Chondrocyte (in vitro differentiated cells): ENCODE results near the gene NDUFB10. TPM values are rescaled to one million over a fixed set of nuclear protein-coding genes. Genes with fewer than 3 reads are reported as not detected.

Source experiments
- DNase-seq: peaks from one replicate; pipeline ENCODE4 v3.0.0; 2021; ENCODE audit warnings: mixed read lengths, low spot score
- H3K27ac Mint-ChIP-seq: one replicate; pipeline ENCODE4 v1.8.0; 2021; ENCODE audit warnings: mild to moderate bottlenecking, moderate library complexity, mixed read lengths; ENCODE audit not compliant: unreplicated experiment
- H3K27me3 Mint-ChIP-seq: 2 replicates; pipeline ENCODE4 v1.8.0; 2021; ENCODE audit warnings: low read depth, mixed read lengths
- H3K36me3 Mint-ChIP-seq: 2 replicates; pipeline ENCODE4 v1.8.0; 2021; ENCODE audit warnings: low read depth, mixed read lengths
- H3K4me1 Mint-ChIP-seq: 2 replicates; pipeline ENCODE4 v1.8.0; 2021; ENCODE audit warnings: low read depth, mild to moderate bottlenecking, mixed read lengths
- H3K4me3 Mint-ChIP-seq: one replicate; pipeline ENCODE4 v1.8.0; 2021; ENCODE audit warnings: mild to moderate bottlenecking, moderate library complexity, mixed read lengths; ENCODE audit not compliant: unreplicated experiment
- H3K9me3 Mint-ChIP-seq: 2 replicates; pipeline ENCODE4 v1.8.0; 2021; ENCODE audit warnings: low read depth, mixed read lengths
- total RNA-seq: library from RNA; stranded (reverse); gene quantifications from 3 replicates; pipeline ENCODE4 v1.2.1, GENCODE V29; 2021
- TF ChIP-seq, protein P1 (sequence below): fragments of 200-600 bp; sonication (generic); IDR thresholded peaks from 2 replicates; pipeline ENCODE4 v1.5.0; 2021; ENCODE audit warnings: antibody characterized with exemption, mild to moderate bottlenecking, moderate library complexity

Gene NDUFB10
- total RNA-seq, 1 donor from 2014 or later = 97.9 TPM

DNA sequence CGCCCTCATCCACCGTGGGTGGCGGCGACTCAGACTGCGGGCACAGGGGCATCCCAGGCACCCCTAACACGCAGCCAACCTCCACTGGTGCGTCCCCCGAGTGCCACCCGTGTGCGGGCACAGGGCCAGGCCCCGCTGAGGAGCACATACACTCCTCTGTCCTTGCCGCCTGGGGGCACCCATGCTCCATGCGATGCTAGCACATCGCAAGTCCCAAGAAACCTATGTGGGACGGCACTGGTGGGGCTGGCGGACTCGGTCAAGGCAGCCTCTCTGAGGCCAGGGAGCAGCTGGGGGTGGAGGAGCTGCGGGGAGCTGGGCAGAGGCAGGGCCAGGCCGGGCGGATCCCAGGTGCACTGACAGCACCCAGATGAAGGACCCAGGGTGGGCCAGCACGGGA lies 46.3 kb downstream of the NDUFB10 start:
- Mint-ChIP-seq H3K27ac (no peak overlapping the region), H3K9me3 (no peaks in the 10 kb centered on the region), H3K4me1 (peaks cover 47% of the 10 kb centered on the region), H3K36me3 (peaks cover 6% of the 10 kb centered on the region), H3K4me3 (no peak overlapping the region), H3K27me3 (no peaks in the 10 kb centered on the region)
- no peak for DNase-seq
- TF ChIP-seq, protein P1, sequence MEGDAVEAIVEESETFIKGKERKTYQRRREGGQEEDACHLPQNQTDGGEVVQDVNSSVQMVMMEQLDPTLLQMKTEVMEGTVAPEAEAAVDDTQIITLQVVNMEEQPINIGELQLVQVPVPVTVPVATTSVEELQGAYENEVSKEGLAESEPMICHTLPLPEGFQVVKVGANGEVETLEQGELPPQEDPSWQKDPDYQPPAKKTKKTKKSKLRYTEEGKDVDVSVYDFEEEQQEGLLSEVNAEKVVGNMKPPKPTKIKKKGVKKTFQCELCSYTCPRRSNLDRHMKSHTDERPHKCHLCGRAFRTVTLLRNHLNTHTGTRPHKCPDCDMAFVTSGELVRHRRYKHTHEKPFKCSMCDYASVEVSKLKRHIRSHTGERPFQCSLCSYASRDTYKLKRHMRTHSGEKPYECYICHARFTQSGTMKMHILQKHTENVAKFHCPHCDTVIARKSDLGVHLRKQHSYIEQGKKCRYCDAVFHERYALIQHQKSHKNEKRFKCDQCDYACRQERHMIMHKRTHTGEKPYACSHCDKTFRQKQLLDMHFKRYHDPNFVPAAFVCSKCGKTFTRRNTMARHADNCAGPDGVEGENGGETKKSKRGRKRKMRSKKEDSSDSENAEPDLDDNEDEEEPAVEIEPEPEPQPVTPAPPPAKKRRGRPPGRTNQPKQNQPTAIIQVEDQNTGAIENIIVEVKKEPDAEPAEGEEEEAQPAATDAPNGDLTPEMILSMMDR = no peak

DNA sequence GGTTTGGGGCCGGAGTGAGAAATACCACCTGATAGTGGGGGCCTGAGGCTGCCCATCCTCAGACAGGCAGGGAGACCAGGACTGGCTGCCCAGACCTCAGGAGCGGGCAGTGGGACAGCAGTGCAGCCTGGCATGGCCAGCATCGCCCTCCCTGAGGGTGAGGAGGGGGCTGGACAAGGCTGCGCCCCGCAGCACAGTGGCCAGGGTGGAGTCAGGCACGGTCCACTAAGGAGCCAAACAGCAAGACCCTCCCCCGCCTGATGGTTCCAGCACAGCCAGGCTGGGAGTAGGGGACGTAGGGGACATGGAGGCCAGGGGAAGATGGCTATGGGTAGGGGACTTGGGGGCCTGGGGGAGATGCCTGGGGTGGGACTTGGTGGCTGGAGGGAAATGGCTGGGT lies 47.0 kb downstream of the NDUFB10 start:
- no peaks in the 10 kb centered on the region for H3K27me3 Mint-ChIP-seq
- DNase-seq = no peak
- TF ChIP-seq, protein P1 = no peak
- H3K36me3 Mint-ChIP-seq = peaks cover 4% of the 10 kb centered on the region
- H3K4me3 Mint-ChIP-seq = no peak overlapping the region
- peaks cover 47% of the 10 kb centered on the region for H3K4me1 Mint-ChIP-seq
- H3K27ac Mint-ChIP-seq = peak overlapping the region; percentile 27
- H3K9me3 Mint-ChIP-seq = no peaks in the 10 kb centered on the region

DNA sequence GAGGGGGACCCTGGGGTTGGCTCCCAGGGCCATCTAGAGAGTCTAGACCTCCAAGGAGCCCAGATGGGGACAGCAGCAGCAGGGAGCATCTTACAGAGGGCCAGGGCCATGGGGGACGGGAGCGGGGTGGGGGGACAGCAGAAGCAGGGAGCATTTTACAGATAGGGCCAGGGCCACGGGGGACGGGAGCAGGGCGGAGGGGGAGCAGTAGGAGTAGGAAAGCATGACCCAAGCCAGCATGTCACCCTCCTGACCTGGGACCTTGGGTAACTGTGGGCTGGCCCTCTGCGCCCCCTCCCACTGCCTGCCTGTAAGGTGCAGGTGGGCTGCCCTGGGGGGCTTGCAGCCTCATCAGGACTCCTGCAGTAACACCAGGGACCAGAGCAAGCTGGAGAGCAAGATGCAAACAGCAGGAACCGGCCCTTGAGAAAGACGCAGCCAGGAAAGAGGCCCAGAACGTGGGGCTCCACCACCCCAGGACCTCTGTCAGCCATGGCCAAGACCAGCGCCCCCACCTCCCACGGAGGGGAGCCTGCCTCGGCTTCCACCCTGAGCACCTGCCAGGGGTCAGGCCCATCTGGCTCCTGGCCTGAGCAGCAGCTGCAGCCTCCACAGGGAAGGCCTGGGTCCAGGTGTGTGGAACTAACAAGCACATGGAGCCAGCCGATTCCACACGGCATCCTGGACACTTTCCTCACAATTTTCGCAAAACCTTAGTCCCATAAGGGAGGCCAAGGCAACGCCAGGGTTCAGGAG lies 47.9 kb downstream of the NDUFB10 start:
- DNase-seq = no peak
- peak overlapping the region; percentile 86 for H3K4me3 Mint-ChIP-seq
- peak overlapping the region; percentile 32 for H3K27ac Mint-ChIP-seq
- TF ChIP-seq, protein P1 = no peak
- H3K27me3 Mint-ChIP-seq = no peaks in the 10 kb centered on the region
- H3K4me1 Mint-ChIP-seq = peaks cover 47% of the 10 kb centered on the region
- no peaks in the 10 kb centered on the region for H3K9me3 Mint-ChIP-seq
- peaks cover 2% of the 10 kb centered on the region for H3K36me3 Mint-ChIP-seq

DNA sequence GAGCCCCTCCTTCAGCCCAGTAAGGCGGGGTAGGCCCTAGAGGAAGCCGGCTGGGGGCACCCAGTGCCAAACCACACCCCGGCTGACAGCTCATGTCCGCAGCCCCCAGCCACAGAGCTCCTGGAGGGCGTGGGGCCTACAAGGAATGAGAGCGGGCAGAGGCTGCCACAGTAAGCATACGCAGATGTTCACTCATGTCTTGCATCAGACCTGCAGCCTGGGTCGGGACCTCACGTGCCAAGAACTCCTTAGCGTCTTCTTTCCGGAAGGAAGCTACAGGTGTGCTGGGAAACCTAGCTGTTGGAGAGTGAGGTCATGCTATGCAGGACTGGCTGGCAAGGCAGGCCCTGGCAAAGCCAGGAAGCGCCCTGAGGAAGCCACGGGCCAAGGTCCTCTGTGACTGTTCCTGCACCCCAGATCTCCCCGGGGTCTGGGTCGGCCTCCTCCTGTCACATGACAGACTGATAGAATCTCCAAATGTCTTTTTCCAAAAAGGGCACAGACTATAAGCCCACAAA lies 48.7 kb downstream of the NDUFB10 start:
- DNase-seq = no peak
- H3K4me1 Mint-ChIP-seq = peaks cover 47% of the 10 kb centered on the region
- TF ChIP-seq, protein P1 = no peak
- H3K27ac Mint-ChIP-seq = peak overlapping the region; percentile 90
- no peaks in the 10 kb centered on the region for H3K27me3 Mint-ChIP-seq
- peak overlapping the region; percentile 86 for H3K4me3 Mint-ChIP-seq
- H3K9me3 Mint-ChIP-seq = no peaks in the 10 kb centered on the region
- H3K36me3 Mint-ChIP-seq = no peaks in the 10 kb centered on the region

DNA sequence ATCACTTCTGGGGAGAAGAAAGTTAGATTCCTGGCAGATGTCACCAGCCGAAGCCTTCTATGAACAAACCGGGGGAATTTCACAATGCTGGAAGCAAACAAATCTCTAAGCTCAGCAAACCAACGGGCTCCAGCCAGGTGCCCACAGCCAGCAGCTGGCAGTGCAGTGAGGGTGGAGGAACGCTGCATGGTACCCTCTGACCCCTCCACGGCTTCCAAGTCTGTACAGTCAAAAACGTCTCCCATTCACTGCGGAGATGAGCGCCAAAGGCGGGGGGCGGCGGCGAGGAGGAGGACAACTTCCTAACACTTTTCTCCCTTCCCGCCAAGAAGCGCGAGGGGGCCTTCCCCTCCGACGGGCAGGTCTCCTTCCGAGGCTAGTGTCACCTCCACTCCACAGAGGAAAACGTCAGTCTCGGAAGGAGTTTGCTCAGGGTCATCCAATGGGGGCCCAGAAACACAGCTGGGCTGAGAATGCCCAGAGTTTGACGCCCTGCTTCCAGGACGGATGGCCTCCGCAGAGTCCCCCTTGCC lies 49.4 kb downstream of the NDUFB10 start:
- H3K36me3 Mint-ChIP-seq = no peaks in the 10 kb centered on the region

More for the DNA sequence above, 49.4 kb downstream of the NDUFB10 start:
- no peaks in the 10 kb centered on the region for H3K27me3 Mint-ChIP-seq
- H3K9me3 Mint-ChIP-seq = no peaks in the 10 kb centered on the region
- peak overlapping the region; percentile 86 for H3K4me3 Mint-ChIP-seq
- H3K27ac Mint-ChIP-seq = peak overlapping the region; percentile 90
- peaks cover 47% of the 10 kb centered on the region for H3K4me1 Mint-ChIP-seq
- TF ChIP-seq, protein P1 = no peak
- no peak for DNase-seq
